PC-9 (cell line): ENCODE data around the gene ADGRB3.

ENCODE experiments used
- CTCF ChIP-seq: fragments of 200-600 bp; sonication (generic); conservative IDR thresholded peaks from 2 replicates; pipeline ENCODE4 v1.6.1; 2017; ENCODE audit warnings: mixed run types, antibody characterized with exemption, mild to moderate bottlenecking, moderate library complexity
- EZH2 ChIP-seq: fragments of 200-600 bp; sonication (generic); IDR thresholded peaks from 2 replicates; pipeline ENCODE4 v1.8.0; 2017; ENCODE audit warnings: antibody characterized with exemption, low read depth

DNA sequence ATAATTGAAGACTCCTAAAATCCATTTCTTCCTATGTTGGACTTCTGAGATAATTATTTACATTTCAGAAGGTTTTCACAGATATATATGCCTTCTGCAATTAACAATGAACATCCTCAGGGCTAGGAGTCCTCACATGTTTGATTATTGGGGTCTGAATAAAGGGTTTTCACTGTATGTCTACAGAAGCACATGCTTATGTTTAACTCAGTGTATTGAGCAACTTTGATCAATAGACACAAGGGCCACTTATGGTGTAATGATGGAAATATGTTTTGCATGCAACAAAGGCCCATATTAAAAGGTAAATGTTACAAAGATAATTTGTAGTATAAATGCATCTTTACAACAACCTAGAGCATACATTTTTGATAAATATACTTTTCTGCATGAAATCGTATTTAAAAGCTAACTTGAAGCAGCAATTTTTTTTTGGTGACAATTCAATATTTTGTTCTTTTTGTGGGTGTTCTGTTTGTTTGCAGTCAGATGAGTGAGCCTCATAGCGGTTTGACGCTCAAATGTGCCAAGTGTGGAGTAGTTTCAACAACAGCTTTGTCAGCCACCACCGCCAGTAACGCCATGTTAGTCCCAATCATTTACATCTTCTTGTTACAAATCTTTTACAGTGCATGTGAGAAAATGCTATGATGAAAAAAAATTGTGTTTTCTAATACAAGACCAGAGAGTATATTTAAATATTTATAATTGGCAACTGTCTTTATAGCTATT is 703.5 kb downstream of the ADGRB3 start:
- TF ChIP-seq EZH2: no peak
- TF ChIP-seq CTCF: no peak
